ENCODE measurements around the gene CTIF. TPM values are rescaled to one million over a fixed set of nuclear protein-coding genes. Genes with fewer than 3 reads are reported as not detected.

CTIF gene
- polyA plus RNA-seq, 3 donors: 0.38 to 8.7 (median 1.2) TPM

DNA sequence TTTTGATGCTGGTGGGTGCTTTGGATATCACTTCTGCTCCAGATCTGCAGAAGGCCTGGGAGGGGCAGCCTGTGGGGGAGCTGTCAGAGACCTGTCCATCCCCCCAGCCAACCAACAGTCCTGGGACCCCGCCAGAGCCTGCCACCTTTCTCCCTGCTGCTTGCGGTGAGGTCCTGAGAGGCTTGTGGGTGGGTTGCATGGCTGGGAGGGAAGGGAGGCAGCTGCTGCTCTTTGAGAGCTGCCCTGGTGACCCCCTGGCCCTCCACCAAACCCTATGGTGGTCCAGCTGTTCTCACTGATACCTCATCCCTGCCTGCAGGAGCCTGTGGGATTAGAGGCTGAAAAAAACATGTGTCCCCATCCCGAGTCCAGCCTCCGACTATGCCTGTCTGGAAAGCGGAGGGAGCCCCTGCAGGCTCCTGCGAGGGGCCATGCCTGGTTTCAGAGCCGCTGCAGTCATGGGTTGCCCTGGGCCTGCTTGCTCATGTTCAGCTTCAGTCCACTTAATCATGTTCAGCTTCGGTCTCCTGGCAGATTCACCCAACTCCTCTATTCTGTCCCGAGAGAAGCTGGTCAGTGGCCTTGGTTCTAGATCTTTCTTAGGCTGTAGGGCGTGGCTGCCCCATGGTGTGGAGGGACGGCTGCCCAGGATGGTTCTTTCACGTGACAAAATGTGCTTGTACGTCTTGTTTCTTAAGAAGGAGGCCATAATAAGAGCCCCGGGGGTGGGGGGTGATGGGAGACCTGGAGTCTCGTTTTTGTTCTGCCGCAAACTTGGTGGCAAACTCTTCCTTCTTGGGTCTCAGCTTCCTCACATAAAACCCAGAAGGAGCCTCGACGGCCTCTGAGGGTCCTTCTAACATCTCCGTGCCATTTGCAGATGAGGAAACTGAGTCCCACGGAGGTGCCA lies 98.5 kb downstream of the CTIF start:
- intact Hi-C loops (cut with micrococcal nuclease): no loop called here

DNA sequence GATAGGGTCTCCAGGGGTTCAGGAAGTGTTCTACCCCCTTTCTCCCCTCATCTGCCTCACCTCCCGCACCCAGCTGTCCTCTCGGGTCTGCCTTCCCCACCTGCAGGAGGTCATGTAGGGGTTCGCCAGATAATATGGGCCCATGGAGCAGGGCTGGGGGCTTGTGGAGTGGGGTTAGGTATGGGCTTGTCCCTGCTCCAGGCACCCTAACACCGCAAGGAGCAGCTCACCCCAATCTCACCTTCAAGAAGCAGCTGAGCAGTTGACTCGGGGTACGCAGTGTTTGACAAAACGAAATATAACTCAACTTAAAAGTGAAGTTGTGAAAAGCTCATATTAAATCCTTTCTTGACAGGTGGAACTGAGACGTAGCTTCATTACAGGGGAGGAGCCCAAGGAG lies 99.6 kb downstream of the CTIF start:
- Mint-ChIP-seq H3K4me1 (no peaks in the 10 kb centered on the region), H3K9me3 (peaks cover 1 to 6% (median 3%) of the 10 kb centered on the region in 7 donors), H3K4me3 (no peak overlapping the region), H3K27ac (no peak overlapping the region), H3K27me3 (ENCODE audit: low read depth in 3 of 3) (peaks cover 2% of the 10 kb centered on the region in 3 donors), H3K36me3 (peaks cover 5 to 13% of the 10 kb centered on the region in 2 donors)
- Histone ChIP-seq H3K27me3 (ENCODE audit: control insufficient read depth in 2 of 2, insufficient read depth in 2 of 2, low read length in 2 of 2) (no peaks in the 10 kb centered on the region), H3K4me2 (replicated peaks; ENCODE audit: extremely low read depth, low read length, poor library complexity, severe bottlenecking) (no peak overlapping the region), H3K36me3 (replicated peaks in 1 of 2; ENCODE audit: control insufficient read depth in 1 of 2, insufficient read depth in 2 of 2, low read length in 2 of 2) (peaks cover 0 to 4% of the 10 kb centered on the region in 2 donors), H3K4me1 (ENCODE audit: control insufficient read depth in 1 of 2, insufficient read depth in 2 of 2, low read length in 2 of 2) (no peaks in the 10 kb centered on the region), H4K20me1 (ENCODE audit: insufficient read depth, low read length) (no peaks in the 10 kb centered on the region), H3K9ac (ENCODE audit: insufficient read depth, low read length, poor library complexity, severe bottlenecking) (no peak overlapping the region), H3K9me3 (replicated peaks in 1 of 2; ENCODE audit: control insufficient read depth in 1 of 2, insufficient read depth in 1 of 2, low read length in 2 of 2) (no peaks in the 10 kb centered on the region), H3K27ac (ENCODE audit: low read depth in 1 of 2, low read length in 2 of 2) (no peak overlapping the region), H2AFZ (ENCODE audit: insufficient read depth, low read depth, low read length, poor library complexity, severe bottlenecking) (no peak overlapping the region), H3K4me3 (replicated peaks in 1 of 3; ENCODE audit: low read depth in 2 of 3, low read length in 3 of 3) (no peak overlapping the region), H3K79me2 (ENCODE audit: insufficient read depth, low read length) (no peaks in the 10 kb centered on the region)
- intact Hi-C loops (cut with micrococcal nuclease): no loop called here
- WGBS (ENCODE audit: insufficient coverage): no CpG with 5 or more reads among the region's 8 CpGs
- TF ChIP-seq, protein P1, sequence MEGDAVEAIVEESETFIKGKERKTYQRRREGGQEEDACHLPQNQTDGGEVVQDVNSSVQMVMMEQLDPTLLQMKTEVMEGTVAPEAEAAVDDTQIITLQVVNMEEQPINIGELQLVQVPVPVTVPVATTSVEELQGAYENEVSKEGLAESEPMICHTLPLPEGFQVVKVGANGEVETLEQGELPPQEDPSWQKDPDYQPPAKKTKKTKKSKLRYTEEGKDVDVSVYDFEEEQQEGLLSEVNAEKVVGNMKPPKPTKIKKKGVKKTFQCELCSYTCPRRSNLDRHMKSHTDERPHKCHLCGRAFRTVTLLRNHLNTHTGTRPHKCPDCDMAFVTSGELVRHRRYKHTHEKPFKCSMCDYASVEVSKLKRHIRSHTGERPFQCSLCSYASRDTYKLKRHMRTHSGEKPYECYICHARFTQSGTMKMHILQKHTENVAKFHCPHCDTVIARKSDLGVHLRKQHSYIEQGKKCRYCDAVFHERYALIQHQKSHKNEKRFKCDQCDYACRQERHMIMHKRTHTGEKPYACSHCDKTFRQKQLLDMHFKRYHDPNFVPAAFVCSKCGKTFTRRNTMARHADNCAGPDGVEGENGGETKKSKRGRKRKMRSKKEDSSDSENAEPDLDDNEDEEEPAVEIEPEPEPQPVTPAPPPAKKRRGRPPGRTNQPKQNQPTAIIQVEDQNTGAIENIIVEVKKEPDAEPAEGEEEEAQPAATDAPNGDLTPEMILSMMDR (IDR thresholded peaks at IDR 0.05): no peak
- no peak for DNase-seq

More for the DNA sequence above, 98.5 kb downstream of the CTIF start:
- Histone ChIP-seq H3K9ac (ENCODE audit: insufficient read depth, low read length, poor library complexity, severe bottlenecking) (no peak overlapping the region), H3K4me1 (ENCODE audit: control insufficient read depth in 1 of 2, insufficient read depth in 2 of 2, low read length in 2 of 2) (no peaks in the 10 kb centered on the region), H2AFZ (ENCODE audit: insufficient read depth, low read depth, low read length, poor library complexity, severe bottlenecking) (no peak overlapping the region), H3K27me3 (ENCODE audit: control insufficient read depth in 2 of 2, insufficient read depth in 2 of 2, low read length in 2 of 2) (no peaks in the 10 kb centered on the region), H3K27ac (ENCODE audit: low read depth in 1 of 2, low read length in 2 of 2) (no peak overlapping the region), H3K9me3 (replicated peaks in 1 of 2; ENCODE audit: control insufficient read depth in 1 of 2, insufficient read depth in 1 of 2, low read length in 2 of 2) (no peaks in the 10 kb centered on the region), H3K4me2 (replicated peaks; ENCODE audit: extremely low read depth, low read length, poor library complexity, severe bottlenecking) (no peak overlapping the region), H3K36me3 (replicated peaks in 1 of 2; ENCODE audit: control insufficient read depth in 1 of 2, insufficient read depth in 2 of 2, low read length in 2 of 2) (peaks cover 0 to 9% of the 10 kb centered on the region in 2 donors), H3K79me2 (ENCODE audit: insufficient read depth, low read length) (no peaks in the 10 kb centered on the region), H4K20me1 (ENCODE audit: insufficient read depth, low read length) (no peaks in the 10 kb centered on the region), H3K4me3 (replicated peaks in 1 of 3; ENCODE audit: low read depth in 2 of 3, low read length in 3 of 3) (no peak overlapping the region)
- WGBS (ENCODE audit: insufficient coverage): 98% methylated on average over 10 of the region's 20 CpGs
- Mint-ChIP-seq H3K4me1 (no peaks in the 10 kb centered on the region), H3K9me3 (peaks cover 1 to 5% (median 3%) of the 10 kb centered on the region in 7 donors), H3K36me3 (peaks cover 12% of the 10 kb centered on the region in 2 donors), H3K27ac (no peak overlapping the region), H3K27me3 (ENCODE audit: low read depth in 3 of 3) (peaks cover 2 to 4% (median 2%) of the 10 kb centered on the region in 3 donors), H3K4me3 (no peak overlapping the region)
- no peak for DNase-seq
- TF ChIP-seq, protein P1 (IDR thresholded peaks at IDR 0.05): no peak
